HG03354 (cell line): ENCODE data around the gene MYPN.

Experiments
- ATAC-seq: cut with Tn5 transposase; IDR thresholded peaks from one replicate; pipeline ENCODE4 v1.9.1; 2021; ENCODE audit warnings: mild to moderate bottlenecking; ENCODE audit not compliant: unreplicated experiment, poor library complexity, severe bottlenecking

Gene MYPN

DNA sequence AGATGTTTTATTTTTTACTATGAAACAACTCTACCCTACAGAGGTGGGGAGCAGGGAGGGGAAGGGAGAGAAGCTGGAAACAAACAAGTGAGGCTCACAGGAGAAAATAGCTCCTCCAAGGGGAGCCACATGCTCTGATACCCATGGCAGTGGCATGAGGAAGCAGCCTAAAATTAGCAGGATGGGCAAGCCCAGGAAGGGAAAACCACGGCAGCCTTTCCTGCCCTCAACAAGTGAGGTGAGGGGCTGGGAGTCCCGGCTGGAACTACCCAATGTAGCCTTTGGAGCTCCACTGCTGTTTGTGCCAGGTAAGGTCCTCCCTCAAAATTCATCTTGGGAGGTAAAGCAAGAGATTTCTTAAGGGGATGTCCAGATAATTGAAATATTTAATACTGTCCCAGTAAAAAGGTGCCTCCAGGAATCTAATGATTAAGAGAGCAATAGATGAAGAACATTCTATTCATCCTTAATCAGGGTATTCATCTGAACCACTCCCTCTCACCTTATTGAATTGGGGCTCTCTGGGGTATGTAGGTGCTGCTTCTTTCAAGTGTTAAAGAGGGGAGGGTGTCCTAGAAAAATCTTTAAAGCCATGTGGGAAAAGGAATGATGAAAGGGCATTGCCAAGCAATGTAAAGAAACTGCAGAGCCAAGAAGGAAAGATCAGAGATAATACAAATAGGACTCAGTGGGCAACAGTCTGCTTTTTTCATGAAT lies 21.4 kb upstream of the MYPN start:
- no peak for ATAC-seq

GRCh38 chr10:68088740-68089139 lies 20.5 kb upstream of the MYPN start:
- peak; percentile 72 for ATAC-seq

DNA sequence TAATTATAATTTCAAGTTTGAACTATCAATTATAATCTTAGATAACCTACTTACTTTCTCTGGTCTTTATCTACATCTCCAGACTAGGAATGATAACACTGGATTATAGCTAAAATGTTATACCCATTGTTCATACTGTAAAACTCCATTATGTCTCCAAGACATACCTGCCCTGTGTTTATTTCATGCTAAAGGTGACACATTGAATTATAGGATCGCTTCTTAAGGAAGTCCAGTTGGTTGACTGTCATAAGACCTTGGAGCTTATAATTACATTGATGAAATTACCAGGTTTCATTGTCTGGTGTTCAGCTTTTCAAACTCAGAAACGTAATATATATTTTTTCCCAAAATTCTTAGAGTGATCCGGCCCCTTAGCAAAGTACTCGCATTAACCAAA lies 18.7 kb upstream of the MYPN start:
- ATAC-seq = no peak

GRCh38 chr10:68092512-68092911 lies 16.8 kb upstream of the MYPN start:
- ATAC-seq = no peak

GRCh38 chr10:68095153-68095552 lies 14.1 kb upstream of the MYPN start:
- no peak for ATAC-seq

- no peak for ATAC-seq
Measured at GRCh38 chr10:68096913-68097516, 12.3 kb upstream of the MYPN start.

DNA sequence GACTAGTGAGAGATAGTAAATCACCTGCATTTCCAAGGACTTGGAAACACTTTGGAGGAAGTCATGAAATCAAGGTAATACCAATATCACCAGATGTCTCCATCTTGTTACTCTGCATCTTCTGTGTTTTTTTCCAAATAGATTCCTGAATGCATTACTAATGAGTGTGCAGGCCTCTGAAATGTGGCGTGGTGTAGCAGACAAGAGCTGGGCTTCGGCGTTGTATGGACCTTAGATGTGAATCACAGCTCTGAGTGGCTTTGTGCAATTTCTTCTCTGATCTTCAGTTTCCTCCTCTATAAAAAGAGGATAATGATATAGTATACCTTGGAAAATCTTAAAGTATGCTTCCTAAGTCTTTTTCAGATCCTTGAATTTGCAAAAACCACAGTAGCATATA lies 9.6 kb upstream of the MYPN start:
- no peak for ATAC-seq

DNA sequence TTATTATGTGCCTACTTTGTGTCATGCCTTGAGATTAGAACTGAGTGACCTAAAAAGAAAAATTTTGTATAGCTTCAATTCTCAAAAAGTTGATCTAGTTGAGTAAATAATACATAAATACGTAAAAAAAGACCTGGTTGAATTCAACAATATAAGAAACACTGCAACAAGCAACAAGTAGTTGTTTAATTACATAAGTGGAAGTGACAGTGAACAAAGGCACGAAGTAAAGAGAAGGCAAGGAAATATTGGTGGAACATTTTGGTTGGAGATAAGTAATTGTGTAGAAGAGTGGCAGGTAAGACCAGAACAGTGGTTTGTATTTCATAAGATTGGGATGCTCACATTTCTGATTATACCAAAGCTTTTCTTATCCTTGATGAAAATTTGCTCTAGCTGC lies 8.2 kb upstream of the MYPN start:
- no peak for ATAC-seq

DNA sequence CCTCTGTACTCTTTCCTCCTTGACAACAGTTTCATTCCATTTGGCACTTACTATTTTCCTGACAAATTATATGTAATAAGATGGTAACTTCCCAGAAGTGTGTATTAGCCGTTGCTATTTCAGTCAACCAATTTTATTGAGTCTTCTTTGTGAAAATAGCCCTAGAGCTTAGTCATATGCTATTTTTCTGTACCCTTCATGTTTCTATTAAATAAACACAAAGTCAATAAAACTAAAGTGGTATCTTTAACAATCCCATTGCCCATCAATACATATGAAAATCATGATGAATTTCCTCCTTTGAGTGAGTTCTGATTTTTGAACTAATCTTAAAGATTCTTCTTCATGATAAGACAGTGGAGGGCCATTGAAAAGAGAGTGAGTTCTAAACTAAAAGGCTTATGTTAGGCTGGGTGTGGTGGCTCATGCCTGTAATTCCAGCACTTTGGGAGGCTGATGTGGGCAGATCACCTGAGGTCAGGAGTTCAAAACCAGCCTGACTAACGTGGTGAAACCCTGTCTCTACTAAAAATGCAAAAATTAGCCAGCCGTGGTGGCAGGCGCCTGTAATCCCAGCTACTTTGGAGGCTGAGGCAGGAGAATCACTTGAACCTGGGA lies 5.9 kb upstream of the MYPN start:
- ATAC-seq = no peak

GRCh38 chr10:68103901-68104300 lies 5.4 kb upstream of the MYPN start:
- ATAC-seq = no peak

- ATAC-seq = no peak
Measured at GRCh38 chr10:68105820-68106219, 3.5 kb upstream of the MYPN start.

DNA sequence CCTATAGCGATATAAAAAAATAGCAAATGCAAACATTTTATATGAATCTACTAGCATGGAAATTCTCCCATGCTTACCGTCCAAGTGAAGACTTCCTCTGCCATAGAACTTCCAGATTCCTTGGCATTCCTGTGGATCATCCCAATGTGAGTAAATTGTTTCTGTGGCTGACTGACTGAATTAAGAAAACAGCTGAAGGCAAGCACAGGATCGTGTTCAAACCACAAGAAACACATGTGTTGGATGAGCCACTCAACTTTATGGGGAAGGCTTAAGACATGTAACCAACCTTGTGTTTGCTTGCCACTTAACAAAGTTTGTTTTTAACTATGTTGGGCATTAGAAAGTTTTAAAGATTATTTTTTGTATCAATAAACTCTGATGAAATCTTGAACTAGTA lies 2.6 kb upstream of the MYPN start:
- ATAC-seq = no peak

DNA sequence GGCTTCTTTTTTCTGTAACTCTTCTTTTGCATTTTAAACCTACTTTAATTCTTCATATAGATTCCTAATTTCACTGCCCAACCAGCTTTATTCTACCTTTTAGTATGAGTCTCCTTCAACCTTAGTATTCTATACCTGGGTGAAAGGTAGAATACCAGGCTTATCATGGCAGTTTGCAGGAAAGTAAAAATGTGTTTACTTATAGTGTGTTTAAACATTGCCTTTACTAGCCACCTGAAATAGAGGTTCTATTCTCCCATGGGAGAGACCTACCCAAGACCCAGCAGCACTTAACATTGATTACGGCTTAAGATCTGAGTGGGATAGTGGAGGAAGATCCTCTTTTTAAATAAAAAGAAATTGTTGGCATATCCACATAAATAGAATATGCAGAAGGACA lies 1.6 kb upstream of the MYPN start:
- no peak for ATAC-seq

DNA sequence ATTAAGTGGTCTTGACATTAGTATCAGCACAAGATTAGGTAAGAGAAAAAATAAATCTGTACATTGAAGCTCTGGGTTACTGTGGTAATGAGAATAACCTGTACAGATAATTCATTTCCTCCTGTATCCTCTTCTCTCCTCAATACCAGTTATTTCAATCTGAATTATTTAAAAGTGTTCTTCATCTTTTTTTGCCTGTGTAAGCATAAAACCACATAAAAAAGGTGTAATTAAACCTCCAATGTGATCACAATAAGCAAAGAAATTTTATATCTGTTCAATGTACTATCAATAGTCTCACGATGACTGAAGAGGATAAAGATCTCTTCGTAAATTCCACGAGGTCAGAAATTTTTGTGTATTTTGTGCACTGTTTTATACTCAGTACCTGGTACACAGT lies 1.2 kb upstream of the MYPN start:
- ATAC-seq = no peak

GRCh38 chr10:68108653-68109052 lies 635 bp upstream of the MYPN start:
- no peak for ATAC-seq

- ATAC-seq = no peak
Measured at GRCh38 chr10:68110027-68110426, 739 bp downstream of the MYPN start.

- no peak for ATAC-seq
Measured at GRCh38 chr10:68111584-68111983, 2.3 kb downstream of the MYPN start.

DNA sequence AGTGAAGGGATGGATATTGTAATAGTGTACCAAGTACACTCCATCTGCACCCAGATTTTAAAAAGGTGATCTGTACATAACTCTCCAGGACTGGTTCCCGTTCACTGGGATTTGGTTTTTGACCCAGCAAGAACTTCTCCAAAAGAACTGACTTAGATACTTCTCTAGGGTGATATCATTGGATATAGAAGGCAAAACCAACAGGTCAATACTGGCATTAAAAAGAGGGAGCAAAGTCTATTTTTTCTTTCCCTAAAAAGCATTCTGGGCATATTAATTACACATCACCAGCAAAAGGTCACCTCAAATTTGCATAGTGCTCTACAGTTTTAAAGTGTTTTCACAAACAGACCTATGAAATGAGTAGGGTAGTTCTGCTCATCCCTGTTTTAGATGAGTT lies 3.5 kb downstream of the MYPN start:
- no peak for ATAC-seq

GRCh38 chr10:68118657-68119056 lies 9.4 kb downstream of the MYPN start:
- no peak for ATAC-seq

- no peak for ATAC-seq
Measured at GRCh38 chr10:68121020-68121743, 11.9 kb downstream of the MYPN start.

GRCh38 chr10:68121852-68122251 lies 12.6 kb downstream of the MYPN start:
- ATAC-seq = no peak
